CD4-positive, alpha-beta T cell treated with Interleukin-4 for 1 hour (primary cell): ENCODE measurements around the gene RSBN1.
A peak's percentile ranks its signal among the peaks of the same experiment; 100 is the strongest.

ENCODE experiments used
- DNase-seq, 2 donors: peaks; one replicate each; pipeline ENCODE4 v3.0.0-alpha.2; 2020 to 2022

RSBN1 gene

GRCh38 chr1:113811156-113811887 lies 954 bp downstream of the RSBN1 start:
- peak in 1 of 2 donors; percentile 13 for DNase-seq

DNA sequence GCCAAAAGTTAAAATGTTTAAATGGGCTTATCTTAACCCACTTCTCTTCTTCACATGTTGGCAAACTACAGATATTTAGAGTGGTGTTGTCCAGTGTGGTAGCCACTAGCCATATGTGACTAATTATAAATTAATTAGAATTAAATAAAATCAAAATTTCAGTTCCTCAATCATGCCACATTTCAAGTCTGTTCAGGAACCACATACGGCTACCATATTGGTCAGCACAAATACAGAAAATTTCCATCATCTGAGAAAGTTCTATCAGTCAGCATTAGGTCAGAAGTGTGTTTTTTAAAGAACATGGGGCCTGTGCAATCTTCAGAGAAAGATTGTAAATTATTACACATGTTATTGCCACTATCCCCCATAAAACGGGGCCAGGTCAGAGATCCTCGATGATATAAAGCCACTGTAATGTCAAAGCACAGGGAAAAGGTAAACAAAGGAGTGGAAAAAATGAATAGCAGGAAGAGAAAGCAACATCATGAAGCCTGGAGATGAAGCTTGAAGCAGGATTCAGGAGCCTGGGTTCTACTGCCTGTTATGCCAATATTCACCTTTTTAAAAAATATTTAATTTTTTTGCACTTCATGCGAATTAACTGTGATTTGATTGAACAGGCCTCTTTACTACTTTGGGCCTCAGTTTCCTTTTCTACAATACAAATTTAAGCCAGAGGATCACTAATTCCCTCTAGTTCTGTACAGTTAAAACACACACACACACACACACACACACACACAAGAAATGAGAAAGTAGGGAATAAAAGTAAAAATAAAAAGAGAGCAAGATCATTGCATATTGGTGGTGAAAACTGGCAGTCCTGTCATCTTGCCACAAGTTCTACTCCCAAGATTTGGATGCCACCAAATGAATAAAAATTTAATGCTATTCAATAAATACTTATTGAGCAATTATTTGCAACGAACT lies 2.3 kb downstream of the RSBN1 start:
- no peak for DNase-seq

DNA sequence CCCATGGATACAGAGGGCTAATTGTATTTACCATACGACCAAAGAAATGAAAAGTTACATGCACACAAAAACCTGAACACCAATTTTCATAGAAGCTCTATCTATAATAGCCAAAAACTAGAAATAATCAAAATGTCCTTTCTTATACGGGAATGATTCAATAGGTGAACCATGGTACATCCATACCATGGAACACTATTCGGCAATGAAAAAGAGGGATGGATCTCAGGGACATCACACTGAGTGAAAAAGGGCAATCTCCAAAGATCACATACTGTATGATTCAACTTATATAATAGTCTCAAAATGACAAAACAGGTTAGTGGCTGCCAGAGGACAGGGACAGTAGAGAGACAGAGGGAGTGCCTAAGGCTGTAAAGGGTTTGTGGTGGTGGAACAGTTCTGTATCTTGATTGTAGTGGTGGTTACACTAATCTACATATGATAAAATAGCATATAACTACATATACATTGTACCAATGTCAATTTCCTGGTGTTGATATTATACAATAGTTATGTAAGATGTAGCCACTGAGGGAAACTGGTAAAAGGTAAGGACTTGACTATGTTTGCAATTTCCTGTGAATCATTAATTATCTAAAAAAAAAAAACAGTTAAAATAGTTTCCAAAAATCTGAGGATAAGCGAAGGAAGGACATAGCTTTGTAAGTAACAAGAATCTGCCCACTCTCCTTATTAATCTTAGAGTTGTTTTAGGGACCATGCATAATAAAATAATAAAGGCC lies 3.7 kb downstream of the RSBN1 start:
- peak in 1 of 2 donors; percentile 19 for DNase-seq

DNA sequence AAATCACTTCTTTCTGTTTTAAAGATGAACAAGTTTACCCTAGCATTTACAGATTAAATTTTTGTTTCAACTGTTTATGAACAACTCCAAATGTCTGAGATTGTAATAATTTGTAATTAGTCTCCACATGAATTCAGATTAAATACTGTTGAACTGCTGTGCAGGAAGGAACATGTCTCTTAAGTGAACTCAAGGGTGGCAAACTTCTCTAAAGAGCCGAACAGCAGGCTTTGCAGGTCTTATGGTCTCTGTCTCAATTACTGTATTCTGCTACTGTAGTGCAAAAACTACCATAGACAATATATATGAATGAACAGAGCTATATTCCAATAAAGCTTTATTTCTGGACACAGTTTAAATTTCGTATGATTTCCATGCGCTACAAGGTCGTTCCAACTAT lies 6.6 kb downstream of the RSBN1 start:
- DNase-seq, result no peak

- DNase-seq, result no peak
These were observed 7.1 kb downstream of the RSBN1 start for GRCh38 chr1:113805256-113805531.

GRCh38 chr1:113804421-113805255 lies 7.6 kb downstream of the RSBN1 start:
- DNase-seq, result no peak

- DNase-seq, result no peak
These were observed 9.8 kb downstream of the RSBN1 start for GRCh38 chr1:113802367-113803007.

DNA sequence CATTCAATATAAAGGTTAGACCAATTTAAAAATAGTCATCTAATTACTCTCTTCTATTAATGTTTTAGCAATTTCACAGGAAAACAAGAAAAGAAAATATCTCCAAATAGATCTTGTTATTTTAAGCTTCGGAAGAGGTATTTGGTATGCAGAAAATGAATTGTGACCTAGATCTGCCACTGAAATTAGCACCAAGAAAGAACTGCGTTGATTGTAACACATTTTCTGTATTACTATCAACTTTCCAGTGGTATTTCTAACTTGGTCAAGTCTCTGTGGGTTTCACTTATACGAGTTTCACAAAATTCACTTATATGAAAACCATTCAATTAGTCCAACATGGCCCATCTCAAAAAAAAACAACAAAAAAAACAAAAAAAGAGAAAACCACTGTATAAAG lies 11.8 kb downstream of the RSBN1 start:
- no peak for DNase-seq

GRCh38 chr1:113797472-113797871 lies 14.8 kb downstream of the RSBN1 start:
- DNase-seq, result no peak

DNA sequence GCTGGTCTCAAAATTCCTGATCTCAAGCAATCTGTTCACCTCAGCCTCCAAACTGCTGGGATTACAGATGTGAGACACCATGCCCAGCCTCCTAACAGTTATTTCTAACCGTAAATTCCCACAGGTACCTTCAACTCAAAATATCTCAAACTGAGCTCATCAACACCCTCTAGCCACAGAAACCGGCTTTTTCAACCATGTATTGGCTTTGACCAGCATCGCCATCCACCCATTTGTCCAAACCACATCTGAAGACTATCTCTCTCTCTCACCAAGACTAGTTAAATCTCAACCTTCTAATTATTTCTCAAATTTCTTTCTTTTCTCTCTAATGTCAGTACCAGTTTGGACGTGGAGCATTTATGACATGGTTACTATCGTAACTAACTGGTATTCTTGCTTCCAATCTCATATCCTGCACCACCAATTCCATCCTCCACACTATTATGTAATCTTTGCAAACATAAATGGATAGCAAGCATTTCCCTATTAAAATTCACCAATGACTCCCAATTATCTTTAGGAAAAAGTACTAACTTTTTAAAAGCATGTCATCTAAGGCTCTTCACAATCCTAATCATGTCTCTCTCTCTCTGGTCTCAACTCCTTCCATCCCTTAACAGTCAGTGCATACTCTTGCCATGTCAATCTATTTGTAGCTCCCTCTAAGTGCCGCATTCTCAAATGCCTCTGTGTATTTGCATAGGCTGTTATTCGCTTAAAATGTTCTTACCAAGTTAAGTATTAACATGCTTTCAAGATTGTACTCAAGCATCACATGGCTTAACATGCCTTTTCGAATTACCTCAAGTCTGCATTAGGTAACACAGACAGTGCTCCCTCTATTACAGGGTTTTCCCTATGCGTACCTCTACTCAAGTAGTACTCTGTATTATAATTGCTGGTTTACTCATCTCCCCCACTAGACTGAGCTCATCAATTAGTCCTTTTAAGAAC lies 18.1 kb downstream of the RSBN1 start:
- DNase-seq, result no peak

GRCh38 chr1:113792986-113793385 lies 19.3 kb downstream of the RSBN1 start:
- DNase-seq, result no peak

GRCh38 chr1:113792471-113792870 lies 19.8 kb downstream of the RSBN1 start:
- DNase-seq, result peak in 1 of 2 donors; percentile 37

DNA sequence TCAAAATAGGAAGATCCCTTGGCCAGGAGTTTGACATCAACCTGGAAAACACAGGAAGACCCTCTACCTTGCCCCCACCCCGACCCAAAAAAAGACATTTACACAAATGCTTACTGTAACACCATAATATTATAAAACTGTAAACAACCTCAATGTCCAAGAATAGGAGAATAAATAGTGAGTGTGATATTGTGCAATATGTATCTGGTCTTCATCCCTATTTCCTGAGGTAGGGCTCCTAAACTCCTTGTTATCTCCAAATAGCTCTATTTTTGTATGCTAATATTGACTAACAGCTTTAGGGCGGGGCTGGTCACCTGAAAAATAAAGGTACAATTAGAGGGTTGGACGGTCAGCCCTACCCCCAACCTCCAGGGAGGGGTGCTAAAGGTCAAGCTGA lies 23.5 kb downstream of the RSBN1 start:
- no peak for DNase-seq

GRCh38 chr1:113787663-113788062 lies 24.6 kb downstream of the RSBN1 start:
- DNase-seq, result no peak

DNA sequence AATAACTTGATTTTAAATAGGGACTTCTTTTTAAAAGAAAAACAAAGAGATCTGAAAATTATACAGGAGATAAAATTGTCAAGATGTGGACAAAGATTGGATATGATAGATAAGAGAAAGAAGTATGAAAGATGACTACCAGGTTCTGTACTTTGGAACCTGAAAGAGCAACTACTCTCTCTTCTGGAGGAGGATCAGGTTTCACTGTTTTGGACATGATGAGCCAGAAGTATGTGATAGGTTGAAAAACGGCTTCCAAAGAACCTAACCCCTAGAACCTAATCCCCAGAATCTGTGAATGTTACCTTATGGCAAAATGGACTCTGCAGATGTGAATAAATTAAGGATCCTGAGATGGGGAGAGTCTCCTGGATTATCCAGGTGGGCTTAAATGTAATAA lies 26.2 kb downstream of the RSBN1 start:
- DNase-seq, result no peak

DNA sequence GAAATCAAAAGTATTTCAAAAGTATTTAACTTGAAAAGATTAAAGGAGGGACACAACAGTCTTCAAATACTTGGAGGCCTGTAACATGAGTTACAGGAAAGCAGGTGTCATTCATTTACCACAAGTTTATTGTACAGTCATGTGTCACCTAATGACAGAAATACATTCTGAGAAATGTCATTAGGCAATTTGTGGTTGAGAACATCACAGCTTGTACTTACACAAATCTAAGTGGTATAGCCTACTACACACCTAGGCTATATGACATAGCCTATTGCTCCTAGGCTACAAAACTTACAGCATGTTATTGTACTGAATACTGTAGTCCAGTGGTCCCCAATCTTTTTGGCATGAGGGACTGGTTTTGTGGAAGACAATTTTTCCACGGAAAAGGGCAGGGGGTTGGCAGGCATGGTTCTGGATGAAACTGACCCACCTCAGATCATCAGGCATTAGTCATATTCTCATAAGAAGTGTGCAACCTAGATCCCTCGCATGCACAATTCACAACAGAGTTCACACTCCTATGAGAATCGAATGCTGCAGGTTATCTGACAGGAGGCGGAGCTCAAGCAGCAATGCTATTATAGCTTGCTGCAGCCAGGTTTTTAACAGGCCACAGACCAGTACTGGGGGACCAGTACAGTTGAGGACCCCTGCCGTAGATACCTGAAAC lies 28.0 kb downstream of the RSBN1 start:
- DNase-seq, result peak in 1 of 2 donors; percentile 67

DNA sequence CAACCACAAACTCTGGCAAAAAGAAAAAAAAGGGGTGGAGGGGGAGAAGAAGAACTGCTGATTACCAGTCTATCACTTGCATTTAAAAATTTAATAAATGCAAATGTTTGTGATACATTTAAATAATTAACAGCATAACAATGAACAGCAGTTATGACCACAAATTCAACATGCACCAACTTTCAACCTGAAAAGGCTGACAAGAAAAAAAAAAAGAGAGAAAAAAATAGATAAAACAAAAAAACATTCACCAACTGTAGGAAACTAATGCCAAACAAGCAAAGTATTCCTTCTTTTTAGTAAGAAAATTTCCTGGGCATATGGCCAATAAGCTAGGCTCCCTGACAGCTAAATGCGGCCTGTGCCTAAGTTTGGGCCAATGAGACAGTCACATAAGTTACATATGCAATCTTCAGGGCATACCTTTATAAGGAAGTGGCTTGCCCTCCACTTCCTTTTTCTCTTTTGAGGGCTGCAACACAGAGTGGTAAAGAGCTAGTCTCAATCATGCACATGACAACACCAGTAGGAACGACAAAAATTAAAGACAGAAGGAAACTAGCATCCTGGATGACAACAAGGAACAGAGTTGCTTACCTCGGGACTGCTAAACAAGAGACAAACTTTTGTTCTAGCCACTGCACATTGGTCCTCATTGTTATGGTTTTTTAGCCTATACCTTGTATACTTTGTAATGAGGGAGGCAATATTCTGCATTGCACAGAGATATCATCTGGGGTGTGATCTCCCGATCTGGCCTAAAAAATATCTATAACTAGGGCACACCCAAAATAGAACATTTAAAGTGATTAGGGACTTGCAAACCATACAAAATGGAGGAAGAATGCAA lies 28.8 kb downstream of the RSBN1 start:
- peak; percentile 59 to 77 for DNase-seq

- DNase-seq, result no peak
These were observed 29.9 kb downstream of the RSBN1 start for GRCh38 chr1:113782406-113782805.
